Measurements from ENCODE around the gene GREB1L. TPM values are rescaled to one million over a fixed set of nuclear protein-coding genes. Genes with fewer than 3 reads are reported as not detected.
A peak's percentile ranks its signal among the peaks of the same experiment; 100 is the strongest.

GREB1L gene
- polyA plus RNA-seq, 5 donors = 0.50 to 0.91 (median 0.63) TPM

GRCh38 chr18:21484851-21485636 lies 243.0 kb downstream of the GREB1L start:
- no peak for DNase-seq

- DNase-seq = no peak
Observed at GRCh38 chr18:21486905-21487437, 244.9 kb downstream of the GREB1L start.

GRCh38 chr18:21489119-21489750 lies 247.2 kb downstream of the GREB1L start:
- peak; percentile 9 to 16 for DNase-seq

- no peak for DNase-seq
Observed at GRCh38 chr18:21489919-21490495, 248.0 kb downstream of the GREB1L start.

GRCh38 chr18:21490748-21491147 lies 248.7 kb downstream of the GREB1L start:
- DNase-seq = no peak

GRCh38 chr18:21496277-21496835 lies 254.3 kb downstream of the GREB1L start:
- no peak for DNase-seq

GRCh38 chr18:21499997-21500396 lies 258.0 kb downstream of the GREB1L start:
- DNase-seq = no peak

GRCh38 chr18:21502661-21503060 lies 260.6 kb downstream of the GREB1L start:
- DNase-seq = no peak

GRCh38 chr18:21507913-21508701 lies 266.1 kb downstream of the GREB1L start:
- DNase-seq = no peak

- no peak for DNase-seq
Observed at GRCh38 chr18:21509062-21509461, 267.0 kb downstream of the GREB1L start.

- DNase-seq = no peak
Observed at GRCh38 chr18:21513292-21513691, 271.3 kb downstream of the GREB1L start.

- no peak for DNase-seq
Observed at GRCh38 chr18:21513741-21514140, 271.7 kb downstream of the GREB1L start.

GRCh38 chr18:21522530-21522929 lies 280.5 kb downstream of the GREB1L start:
- no peak for DNase-seq

- DNase-seq = no peak
Observed at GRCh38 chr18:21525916-21526315, 283.9 kb downstream of the GREB1L start.

- DNase-seq = no peak
Observed at GRCh38 chr18:21526463-21526862, 284.4 kb downstream of the GREB1L start.

GRCh38 chr18:21534327-21534726 lies 292.3 kb downstream of the GREB1L start:
- no peak for DNase-seq

- DNase-seq = no peak
Observed at GRCh38 chr18:21538230-21538629, 296.2 kb downstream of the GREB1L start.

- DNase-seq = no peak
Observed at GRCh38 chr18:21546423-21546822, 304.4 kb downstream of the GREB1L start.

- DNase-seq = no peak
Observed at GRCh38 chr18:21548647-21549046, 306.6 kb downstream of the GREB1L start.

- no peak for DNase-seq
Observed at GRCh38 chr18:21550510-21550970, 308.5 kb downstream of the GREB1L start.

- no peak for DNase-seq
Observed at GRCh38 chr18:21557607-21558253, 315.7 kb downstream of the GREB1L start.

All from right lung (tissue), 5 donors.